ENCODE measurements around the gene TRIO. TPM values are rescaled to one million over a fixed set of nuclear protein-coding genes. Genes with fewer than 3 reads are reported as not detected.
"Not testable (repeated sequence)": the region's sequence is repeated elsewhere in the genome, so short reads cannot be mapped to it uniquely, and the experiment has no call there.

Gene TRIO
- total RNA-seq, 1 donor from 2014 or later = 381 TPM

DNA sequence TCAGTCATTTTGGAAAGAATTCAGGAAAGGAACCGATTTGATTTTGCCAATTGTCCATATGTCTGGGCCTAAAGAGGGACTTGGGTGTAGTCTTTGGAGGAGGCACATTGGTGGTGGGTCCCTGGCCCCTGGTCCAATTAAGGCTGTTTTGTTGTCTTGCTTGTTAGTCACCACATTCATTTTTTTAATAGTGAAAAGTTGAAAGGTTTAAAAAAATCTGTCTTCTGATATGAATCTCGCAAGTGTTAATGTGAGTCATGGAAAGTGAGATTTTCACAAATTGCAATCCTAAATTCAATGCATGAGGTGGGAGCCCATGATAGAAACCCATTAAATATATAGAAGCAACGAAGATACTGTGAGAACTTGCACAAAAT lies 272.5 kb downstream of the TRIO start:
- DNase-seq = no peak

DNA sequence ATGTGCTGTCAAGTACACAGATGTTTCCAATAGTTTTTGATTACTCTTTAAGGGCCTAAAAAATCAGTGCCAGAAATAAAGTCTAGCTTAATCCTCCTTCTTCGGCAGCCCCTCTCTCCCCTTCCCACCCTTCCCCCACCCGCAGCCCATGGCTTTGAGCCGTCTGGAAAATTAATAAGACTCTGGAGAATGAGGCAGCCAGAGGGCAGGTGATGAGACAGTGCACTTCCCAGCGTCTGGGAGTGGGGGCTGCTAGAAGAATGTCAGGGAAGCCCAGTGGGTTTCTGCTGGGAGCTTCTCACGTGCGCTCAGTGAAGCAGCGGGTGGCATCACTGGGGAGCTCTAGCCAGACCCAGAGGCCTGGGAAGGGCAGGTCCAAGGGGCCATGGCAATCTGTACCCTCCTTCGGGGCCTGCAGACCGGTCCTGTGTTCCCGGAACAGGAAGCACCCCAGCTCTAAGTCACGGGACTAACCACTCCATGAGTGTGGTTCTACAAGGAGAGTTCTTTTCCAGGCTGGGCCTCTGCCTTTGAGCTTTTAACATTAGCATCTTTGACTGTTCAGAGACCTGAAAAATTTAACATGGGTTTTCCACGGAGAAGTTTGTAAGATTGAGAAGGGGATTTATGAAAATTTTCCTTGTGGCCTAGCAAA lies 273.6 kb downstream of the TRIO start:
- no peak for DNase-seq

DNA sequence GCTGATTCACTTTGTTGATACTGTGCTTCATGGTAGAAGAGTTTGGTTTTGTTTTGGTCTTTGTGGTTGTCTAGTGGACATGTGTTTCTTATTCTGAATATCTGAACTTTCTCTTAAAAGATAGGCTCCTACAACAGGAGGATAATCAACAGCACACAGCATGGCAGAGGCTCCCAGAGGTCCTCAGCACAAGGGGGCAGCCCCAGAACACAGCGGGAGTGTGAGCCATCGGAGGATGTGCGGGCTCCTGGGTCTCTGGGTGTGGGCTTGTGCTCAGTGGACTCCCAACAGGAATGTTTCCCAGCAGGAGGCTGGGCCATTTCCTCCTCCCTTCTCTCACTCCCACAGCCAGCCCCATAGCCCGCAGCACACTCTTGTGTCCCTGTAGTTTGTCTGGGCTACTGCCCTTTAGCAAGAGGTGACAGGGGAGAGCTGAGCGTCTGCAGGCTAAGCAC lies 274.2 kb downstream of the TRIO start:
- DNase-seq = no peak

DNA sequence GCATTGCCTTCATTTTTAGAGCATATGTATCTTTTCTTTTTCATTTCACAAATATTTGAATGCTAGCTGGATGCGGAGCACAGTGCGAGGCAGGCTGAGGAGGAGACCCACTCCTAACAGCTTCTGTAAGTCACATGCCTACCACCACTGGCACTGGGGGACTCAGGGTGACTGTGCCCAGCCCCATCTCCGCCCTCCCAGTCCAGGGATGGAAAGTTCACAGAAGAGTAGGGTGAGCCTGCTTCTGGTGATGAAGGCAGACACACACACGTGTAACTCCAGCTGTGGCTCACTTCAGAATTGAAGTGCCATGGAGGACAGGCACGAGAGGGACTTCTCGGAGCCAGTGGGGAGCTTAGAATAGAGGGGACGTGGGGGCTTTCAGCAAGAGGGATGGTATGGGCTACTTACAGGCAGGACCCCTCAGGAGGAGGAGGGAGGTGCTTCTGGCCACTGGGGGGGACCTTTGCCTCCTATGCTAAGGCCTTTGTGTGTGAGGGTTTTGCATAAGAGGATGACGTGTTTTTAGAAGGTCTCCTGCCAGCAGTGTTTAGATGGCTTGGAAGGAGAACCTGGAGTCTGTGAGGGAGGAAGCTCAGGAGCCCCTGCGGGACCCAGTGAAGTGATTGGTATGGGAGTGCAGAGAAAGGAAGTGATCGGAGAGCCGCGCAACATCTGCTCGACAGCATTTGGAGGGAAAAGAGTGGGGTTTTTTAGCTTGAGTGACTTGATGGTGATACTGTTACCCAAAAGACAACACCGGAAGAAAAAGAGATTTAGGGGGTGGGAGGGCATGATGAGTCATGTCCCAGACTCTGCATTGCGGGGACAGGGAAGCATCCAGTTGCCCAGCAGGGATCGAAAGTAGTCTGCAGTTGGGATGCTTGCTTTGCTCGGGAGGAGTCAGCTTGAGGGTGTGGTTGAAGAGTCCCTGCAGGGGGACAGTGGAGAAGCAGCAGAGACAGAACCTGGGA lies 274.9 kb downstream of the TRIO start:
- no peak for DNase-seq

DNA sequence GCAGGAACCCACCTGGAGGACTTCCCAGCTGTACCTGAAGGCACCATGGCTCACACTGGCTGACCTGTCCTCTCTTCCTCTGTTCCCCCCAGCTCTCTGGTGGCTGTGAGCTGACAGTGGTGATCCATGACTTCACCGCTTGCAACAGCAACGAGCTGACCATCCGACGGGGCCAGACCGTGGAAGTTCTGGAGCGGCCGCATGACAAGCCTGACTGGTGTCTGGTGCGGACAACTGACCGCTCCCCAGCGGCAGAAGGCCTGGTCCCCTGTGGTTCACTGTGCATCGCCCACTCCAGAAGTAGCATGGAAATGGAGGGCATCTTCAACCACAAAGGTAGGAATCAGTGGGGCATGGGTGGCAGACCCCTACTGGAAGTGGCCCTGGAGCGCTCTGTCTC lies 276.5 kb downstream of the TRIO start:
- DNase-seq = no peak

DNA sequence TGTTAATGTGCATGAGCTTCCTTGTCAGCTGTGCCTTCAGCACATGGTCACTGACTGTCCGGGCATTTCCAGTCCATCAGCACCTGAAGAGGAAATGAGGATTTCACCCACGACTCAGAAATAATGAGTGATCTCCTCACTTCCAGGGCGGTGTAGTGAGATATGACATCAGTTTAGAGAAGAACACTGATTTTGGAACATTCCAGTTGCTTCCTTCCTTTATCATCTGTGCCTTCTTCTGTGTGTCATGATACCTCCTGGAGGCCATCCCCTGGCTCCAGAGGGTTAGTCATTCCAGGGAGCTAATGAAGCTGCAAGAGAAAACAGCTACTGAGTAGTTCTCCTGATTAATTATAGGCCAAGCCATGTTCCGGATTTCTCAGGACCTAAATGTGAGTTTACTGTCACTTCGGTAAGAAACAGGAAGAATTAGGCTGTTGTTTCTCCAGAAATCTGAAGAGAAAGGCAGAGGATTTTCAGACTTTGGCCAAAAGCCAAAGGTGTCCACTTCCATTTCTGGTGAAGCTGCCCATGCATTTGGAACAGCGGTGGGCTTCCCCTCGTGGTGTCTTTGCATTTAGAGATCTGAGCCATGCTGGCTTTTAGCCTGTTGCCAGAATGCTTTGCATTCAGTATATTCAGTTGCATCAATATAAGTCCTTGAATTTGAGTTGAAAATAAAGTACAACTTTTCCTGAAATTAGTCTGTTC lies 277.1 kb downstream of the TRIO start:
- DNase-seq = no peak

DNA sequence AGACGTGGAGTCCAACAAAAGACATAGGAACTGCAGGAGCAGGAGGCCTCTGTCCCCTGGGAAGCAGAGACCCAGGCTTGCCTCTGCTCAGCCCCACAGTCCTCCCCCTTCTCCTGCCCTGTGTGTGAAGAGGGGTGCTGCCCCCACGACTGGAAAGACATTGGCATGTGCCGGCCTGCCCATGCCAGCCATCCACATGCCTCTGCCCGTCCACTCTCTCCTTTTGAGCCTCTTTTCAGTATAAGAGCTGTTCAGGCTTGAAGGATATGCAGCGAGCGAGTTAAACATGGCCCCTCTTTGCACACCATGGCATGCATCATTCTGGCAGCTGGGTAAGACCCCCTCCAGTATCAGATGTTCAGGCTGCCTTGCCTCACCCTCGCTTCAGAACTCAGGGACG lies 278.7 kb downstream of the TRIO start:
- DNase-seq = no peak

DNA sequence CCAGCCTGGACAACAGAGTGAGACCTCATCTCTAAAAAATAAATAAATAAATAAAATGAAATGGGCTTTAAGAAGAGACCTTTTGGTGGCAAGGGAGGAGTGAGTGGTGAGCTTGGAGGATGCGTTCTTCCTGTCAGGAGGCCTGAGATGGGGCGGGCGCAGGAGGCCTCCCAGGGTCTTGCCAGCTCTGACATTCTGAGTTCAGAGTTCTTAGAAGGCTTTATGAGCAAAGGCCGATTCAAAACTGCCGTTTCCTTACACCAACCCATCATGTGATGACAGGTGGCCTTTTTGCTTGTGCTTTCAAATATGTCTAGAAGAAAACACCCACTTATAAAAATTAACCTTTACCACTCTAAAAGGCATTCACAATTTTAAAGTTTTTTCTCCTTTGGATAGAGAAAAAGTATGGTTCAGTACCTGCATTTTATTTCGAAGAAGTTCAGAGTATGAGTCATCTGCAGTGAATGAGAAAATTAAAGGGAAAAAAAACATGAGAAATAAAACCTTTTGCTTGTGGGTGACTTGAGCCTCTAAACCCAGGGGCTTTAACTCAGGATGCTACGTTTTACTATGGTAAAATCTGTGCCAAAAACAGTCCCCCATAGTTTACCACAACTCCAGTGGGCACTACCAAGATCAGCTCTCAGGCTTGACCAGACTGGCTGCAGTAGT lies 281.0 kb downstream of the TRIO start:
- no peak for DNase-seq

DNA sequence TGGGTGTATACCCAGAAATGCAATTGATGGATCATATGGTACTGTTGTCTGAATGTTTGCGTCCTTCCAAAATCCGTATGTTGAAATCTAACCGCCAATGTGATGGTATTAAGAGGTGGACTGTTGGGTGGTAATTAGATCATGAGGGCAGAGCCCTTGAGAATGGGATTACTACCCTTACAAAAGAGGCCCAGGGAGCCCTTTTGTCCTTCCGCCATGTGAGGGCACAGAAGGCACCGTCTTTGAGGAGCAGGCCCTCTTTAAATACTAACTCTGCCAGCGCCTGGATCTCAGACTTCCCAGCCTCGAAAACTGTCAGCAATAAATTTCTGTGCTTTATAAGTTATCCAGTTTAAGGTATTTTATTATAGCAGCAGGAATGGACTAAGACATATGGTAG lies 282.4 kb downstream of the TRIO start:
- no peak for DNase-seq

DNA sequence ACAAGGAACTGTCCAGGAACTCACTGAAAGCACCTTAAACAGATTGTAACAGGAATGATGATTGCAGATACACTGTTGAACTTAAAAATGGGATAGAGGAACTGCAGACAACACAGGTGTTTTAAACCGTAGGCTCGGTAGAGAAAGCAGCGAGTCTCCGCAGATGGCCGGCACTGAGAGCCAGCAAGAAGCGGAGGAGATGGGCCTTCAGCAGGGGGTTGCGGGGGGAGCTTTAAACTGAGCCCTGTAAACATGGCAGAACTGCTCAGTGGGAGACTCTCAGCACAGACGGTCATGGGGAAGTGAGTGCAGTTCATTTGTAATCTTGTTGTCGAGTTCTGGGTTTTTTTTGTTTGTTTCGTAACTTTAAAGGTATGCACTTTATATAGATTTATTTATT lies 283.4 kb downstream of the TRIO start:
- DNase-seq = no peak

DNA sequence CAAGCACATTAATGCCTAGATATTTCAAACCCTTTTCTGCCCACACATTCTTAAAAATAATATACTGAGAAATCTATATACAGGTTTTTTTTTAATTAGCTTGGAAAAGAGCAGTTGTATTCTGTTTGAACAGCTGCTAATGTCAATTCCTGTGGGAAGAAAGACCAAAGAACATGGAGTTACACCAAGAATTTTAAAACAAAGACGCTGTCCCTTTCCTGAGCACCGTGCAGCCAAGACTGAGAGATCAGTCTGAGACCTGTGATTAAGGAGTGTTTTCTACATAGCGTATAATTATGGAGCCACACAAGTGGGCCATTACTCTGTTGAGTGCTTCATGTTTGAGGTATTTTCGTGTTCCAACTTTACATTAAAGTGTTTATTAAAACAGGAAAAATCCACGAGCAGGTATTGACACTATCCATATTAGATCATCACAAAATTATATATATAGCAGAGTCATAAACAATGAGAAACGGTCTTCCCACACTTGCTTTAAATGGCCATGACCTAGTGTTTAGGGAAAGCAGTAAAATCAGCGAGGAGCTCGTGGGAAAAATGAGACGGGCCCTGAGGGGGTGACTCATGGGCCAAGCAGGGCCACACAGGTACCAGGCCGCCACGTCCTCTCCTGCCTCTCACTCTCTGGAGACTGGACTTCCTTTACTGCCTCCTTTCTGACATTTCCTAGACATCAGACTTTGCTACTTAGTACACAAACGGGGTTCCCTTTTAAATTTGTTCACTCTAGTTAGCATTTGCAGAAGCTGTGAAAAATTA lies 285.4 kb downstream of the TRIO start:
- no peak for DNase-seq

DNA sequence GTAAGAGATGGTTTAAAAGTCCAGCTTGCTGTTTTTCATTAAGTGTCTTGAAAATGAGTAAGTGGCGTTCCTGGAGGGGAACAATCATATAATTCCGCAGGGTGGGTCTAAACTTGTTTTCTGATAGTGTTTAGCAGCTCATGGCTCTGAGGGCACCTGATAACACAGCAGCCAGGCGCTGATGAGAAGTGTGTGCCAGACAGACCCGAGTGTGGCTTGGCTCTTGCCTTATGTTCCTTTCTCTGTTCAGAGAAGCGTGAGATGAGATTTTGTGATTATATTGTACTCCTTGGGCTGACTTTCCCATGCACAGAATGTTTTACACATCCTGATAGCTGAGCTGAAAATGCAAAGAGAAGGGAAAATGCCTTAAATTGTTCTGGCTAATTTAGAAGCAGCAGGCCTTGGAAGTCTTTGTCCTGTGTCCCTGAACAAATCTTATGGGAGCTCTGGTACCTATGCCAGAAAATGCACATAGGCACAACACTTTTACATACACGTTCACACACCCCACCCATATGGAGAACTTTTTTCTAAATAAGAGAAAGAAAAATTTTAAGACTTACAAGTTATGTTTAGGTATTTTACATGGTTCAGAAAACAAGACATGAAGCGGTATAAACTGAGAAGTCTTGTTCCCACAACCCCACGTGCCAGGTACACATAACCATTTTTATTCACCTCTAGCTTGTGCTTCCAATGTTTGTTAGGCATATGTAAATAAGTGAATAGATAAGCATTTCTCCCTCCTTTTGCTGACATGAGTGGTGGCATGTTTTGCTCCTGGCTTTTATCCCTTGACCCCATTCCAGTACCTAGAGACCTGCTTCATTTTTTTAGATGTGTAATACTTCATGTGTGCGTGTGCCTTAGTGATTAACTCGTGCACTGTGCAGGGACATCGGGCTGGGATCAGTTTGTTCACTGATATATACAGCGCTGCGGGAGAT lies 286.2 kb downstream of the TRIO start:
- DNase-seq = no peak

DNA sequence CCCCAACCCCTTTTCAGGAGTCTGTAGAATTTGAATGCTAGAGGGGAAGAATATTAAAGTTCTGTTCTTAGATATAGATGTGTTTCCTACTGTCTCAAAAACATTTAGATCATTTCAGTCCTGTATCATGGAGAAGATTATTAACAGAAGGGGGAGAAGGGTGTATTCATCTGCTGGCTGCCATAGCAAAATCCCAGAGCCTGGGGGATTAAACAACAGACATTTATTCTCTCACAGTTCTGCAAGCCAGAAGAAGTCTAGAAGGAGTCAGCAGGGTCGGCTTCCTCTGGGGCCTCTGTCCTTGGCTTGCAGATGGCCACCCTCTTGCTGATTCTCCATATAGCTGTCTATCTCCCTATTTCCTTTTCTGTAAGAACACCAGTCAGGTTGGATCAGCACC lies 288.4 kb downstream of the TRIO start:
- no peak for DNase-seq

DNA sequence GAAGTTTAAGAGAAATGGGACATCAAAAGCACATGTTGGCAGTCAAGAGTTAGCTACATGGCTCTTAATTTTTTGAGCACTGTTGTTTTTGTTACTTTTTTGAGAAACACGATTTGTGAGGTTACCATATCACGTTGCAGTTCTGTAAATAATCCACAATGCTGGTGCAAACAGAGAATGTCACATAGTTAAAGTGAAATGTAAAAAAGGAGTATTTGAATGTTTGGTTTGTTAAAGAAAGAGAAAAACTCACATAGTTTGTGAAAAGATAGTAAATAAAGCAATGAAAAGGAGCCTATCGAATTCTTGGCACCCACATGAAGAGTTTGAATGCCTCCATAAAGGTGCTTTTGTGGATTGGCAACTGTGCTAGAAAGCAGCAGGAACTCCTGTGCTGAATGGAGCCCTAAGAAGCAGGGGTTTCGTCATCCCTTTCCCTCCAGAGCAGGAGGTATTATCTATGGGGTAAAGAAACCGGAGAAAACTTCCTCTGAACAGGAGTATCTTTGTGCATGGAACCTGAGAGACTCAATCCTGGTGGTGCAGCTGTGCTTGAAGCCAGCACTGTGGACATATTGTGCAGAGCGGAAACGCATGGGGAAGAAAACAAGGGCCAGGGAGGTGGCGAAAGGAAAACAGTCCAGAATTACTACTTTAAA lies 289.9 kb downstream of the TRIO start:
- no peak for DNase-seq

DNA sequence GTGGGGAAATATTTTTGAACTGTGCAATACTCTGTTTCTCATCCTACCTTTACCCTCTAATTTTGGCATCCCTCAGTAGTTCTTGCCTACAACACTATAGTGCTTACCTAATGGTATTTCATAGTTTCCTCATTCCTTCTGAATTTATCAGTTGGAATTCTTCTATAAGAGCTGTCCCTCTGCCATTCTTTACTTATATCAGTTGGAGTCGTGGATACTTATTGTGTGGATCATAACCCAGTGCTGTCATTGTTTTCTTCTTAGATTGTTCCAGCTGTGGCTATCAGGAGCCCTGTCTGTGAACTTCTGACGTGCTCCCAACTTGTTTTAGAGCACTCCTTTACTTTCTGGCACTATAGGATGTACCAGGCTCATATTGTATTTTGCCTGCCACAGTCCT lies 292.3 kb downstream of the TRIO start:
- DNase-seq = no peak

DNA sequence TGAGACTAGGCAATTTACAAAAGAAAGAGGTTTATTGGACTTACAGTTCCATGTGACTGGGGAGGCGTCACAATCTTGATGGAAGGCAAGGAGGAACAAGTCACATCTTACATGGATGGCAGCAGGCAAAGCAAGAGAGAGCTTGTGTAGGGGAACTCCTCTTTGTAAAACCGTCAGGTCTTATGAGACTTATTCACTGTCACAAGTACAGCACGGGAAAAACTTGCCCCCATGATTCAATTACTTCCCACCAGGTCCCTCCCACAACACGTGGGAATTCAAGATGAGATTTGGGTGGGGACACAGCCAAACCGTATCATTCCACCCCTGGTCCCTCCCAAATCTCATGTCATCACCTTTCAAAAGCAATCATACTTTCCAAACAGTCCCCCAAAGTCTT lies 293.0 kb downstream of the TRIO start:
- DNase-seq = not testable (repeated sequence)

DNA sequence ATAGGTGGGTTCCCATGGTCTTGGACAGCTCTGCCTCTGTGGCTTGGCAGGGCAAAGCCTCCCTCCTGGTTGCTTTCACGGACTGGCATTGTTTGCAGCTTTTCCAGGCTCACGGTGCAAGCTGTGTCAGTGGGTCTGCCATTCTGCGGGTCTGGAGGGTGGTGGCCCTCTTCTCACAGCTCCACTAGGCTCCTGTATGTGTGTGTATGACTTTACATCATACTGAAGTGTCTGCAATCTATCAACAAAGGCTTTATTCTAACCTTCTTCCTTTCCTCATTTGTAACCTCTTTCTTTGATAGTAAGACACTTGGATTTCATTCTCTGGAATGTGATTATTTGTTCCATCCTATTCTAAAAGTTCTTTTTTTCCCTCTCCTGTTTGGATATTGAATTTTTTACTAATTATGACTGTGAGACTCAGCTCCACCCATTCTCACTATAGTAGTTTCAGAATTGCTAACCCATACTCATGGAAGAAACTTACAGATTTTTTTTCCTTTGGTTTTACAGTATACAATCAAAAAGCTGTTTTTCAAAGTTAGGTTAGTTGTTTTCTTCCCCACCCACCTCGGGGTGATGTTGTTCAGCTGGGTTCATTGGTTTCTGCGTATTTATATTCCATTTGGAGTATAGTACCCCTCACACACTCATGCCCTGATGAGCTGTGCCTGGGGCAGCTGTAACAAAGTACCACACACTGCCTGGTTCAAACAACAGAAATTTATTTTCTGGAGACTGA lies 293.8 kb downstream of the TRIO start:
- no peak for DNase-seq

DNA sequence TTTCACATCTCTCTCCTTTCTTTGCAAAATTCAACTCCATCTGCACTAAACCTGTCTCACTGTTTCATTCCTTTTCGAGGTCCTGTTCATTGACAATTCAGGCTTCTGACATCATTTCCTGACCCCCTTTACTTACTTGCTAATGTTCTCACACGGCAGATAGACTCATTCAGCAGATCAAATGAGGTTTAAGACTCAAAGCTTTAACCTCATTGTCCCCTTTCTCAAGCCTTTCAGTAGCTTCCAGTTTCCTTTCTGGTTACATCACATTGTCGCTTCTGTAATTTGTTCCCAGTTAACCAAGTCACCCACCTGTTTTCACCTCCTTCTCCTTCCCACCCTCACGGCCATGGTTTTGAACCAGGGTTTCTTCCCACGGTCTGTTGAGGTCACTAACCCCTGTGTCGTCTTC lies 295.1 kb downstream of the TRIO start:
- DNase-seq = no peak

Data from occipital lobe (tissue), 2 donors.